HepG2 (cell line): ENCODE results near the gene MBD3. TPM values are rescaled to one million over a fixed set of nuclear protein-coding genes. Genes with fewer than 3 reads are reported as not detected.
A peak's percentile ranks its signal among the peaks of the same experiment; 100 is the strongest.

Experiments
- ATAC-seq: fragments of 200-7000 bp; cut with Tn5 transposase; 3 replicates; pipeline ENCODE4 v1.9.1; 2020; ENCODE audit warnings: mild to moderate bottlenecking, moderate library complexity
- BruUV-seq: library from RNA; stranded (reverse); fragments of 400-500 nt; replicated peaks from 2 replicates; lab custom pipeline; 2021; lab: Mats Ljungman, UMichigan
- CTCF ChIA-PET: fragments of 300-600 bp; formaldehyde crosslinking; extraction: SDS; loops from one replicate; lab custom pipeline; 2021; ENCODE audit warnings: low total read pairs, inconsistent platforms, low intra/inter-chr PET ratio; lab: Yijun Ruan, JAX
- POLR2A ChIA-PET: fragments of 350-600 bp; sonication (Branson Sonifier 250); formaldehyde crosslinking; loops from one replicate; lab custom pipeline; 2020; ENCODE audit warnings: antibody characterized with exemption, inconsistent platforms; lab: Yijun Ruan, JAX
- DNase-seq: peaks from one replicate; pipeline ENCODE4 v3.0.0-alpha.2; 2015; ENCODE audit warnings: low spot score
- FAIRE-seq: peaks from 3 replicates; lab custom pipeline; 2011; peaks lifted over from hg19 to GRCh38; lab: Jason Lieb, UNC
- H2AFZ ChIP-seq: one replicate; pipeline ENCODE4 v1.6.1; 2011; ENCODE audit warnings: low read length, inconsistent platforms
- H3K27ac ChIP-seq: fragments of 300-600 bp; 3 replicates; pipeline ENCODE4 v1.8.0; 2011; ENCODE audit warnings: mixed run types, mild to moderate bottlenecking, mixed read lengths, low read length, inconsistent platforms; ENCODE audit not compliant: insufficient read depth; ENCODE audit errors: extremely low read length
- H3K27me3 ChIP-seq, 2 experiments: fragments of 200-600 bp in 1 of 2; 2 replicates in 1 of 2; 3 replicates in 1 of 2; pipeline versions ENCODE4 v1.6.0 to v1.8.0; 2011; ENCODE audit warnings: low read length in 2 of 2, mild to moderate bottlenecking in 2 of 2, moderate library complexity in 2 of 2, inconsistent platforms in 1 of 2; ENCODE audit not compliant: insufficient read depth in 2 of 2, control insufficient read depth in 1 of 2
- H3K36me3 ChIP-seq, 2 experiments: fragments of 200-600 bp in 1 of 2; replicated peaks in 1 of 2; 2 replicates in 1 of 2; 3 replicates in 1 of 2; pipeline versions ENCODE4 v1.5.1 to v1.8.0; 2011; ENCODE audit warnings: low read length in 2 of 2, inconsistent platforms in 1 of 2; ENCODE audit not compliant: insufficient read depth in 2 of 2, control insufficient read depth in 1 of 2
- H3K4me1 ChIP-seq: 2 replicates; pipeline ENCODE4 v1.5.1; 2012; ENCODE audit warnings: low read length, inconsistent platforms; ENCODE audit not compliant: insufficient read depth
- H3K4me2 ChIP-seq: 2 replicates; pipeline ENCODE4 v1.6.0; 2011; ENCODE audit warnings: low read depth, low read length, inconsistent platforms
- H3K4me3 ChIP-seq, 3 experiments: fragments of 200-600 bp in 1 of 3; sonication (generic), shearing (Covaris generic) in 1 of 3; replicated peaks in 1 of 3; 2 replicates each; pipeline ENCODE4 v1.5.1; 2011 to 2016; ENCODE audit warnings: low read length in 3 of 3, inconsistent platforms in 2 of 3, low read depth in 2 of 3, mild to moderate bottlenecking in 2 of 3, control low read depth in 1 of 3, mixed read lengths in 1 of 3; ENCODE audit not compliant: insufficient read depth in 1 of 3
- H3K79me2 ChIP-seq: one replicate; pipeline ENCODE4 v1.6.1; 2011; ENCODE audit warnings: low read length, inconsistent platforms; ENCODE audit not compliant: insufficient read depth
- H3K9ac ChIP-seq: 2 replicates; pipeline ENCODE4 v1.6.0; 2011; ENCODE audit warnings: mild to moderate bottlenecking, low read depth, low read length, inconsistent platforms; ENCODE audit not compliant: insufficient read depth
- H3K9me3 ChIP-seq: 2 replicates; pipeline ENCODE4 v1.5.1; 2012; ENCODE audit warnings: mild to moderate bottlenecking, low read length
- H4K20me1 ChIP-seq: 2 replicates; pipeline ENCODE4 v1.6.0; 2011; ENCODE audit warnings: inconsistent platforms, mild to moderate bottlenecking, low read length, moderate library complexity; ENCODE audit not compliant: insufficient read depth
- AGO2 ChIP-seq: fragments of 200-400 bp; formaldehyde crosslinking; optimal IDR thresholded peaks from 2 replicates; pipeline ENCODE3; 2017; ENCODE audit warnings: mild to moderate bottlenecking, low read depth, low read length, moderate library complexity
- AKAP8 ChIP-seq: sonication (generic); formaldehyde crosslinking; IDR thresholded peaks from 2 replicates; pipeline ENCODE4 v1.5.1; 2020; ENCODE audit warnings: mild to moderate bottlenecking, missing genetic modification reagents
- GATAD1 ChIP-seq: IDR thresholded peaks from 2 replicates; pipeline ENCODE4 v1.6.1; 2016; ENCODE audit warnings: missing genetic modification reagents, missing compliant biosample characterization
- KDM6A ChIP-seq: IDR thresholded peaks from 2 replicates; pipeline ENCODE4 v1.6.1; 2016; ENCODE audit warnings: low read depth
- POLR2A ChIP-seq, 2 experiments: IDR thresholded peaks; 2 replicates each; pipeline ENCODE4 v1.6.1; 2011; ENCODE audit warnings: low read depth in 2 of 2, low read length in 2 of 2, mild to moderate bottlenecking in 1 of 2, moderate library complexity in 1 of 2; ENCODE audit not compliant: insufficient read depth in 1 of 2
- POLR2G ChIP-seq: fragments of 200-400 bp; formaldehyde crosslinking; IDR thresholded peaks from 2 replicates; pipeline ENCODE4 v1.6.1; 2018; ENCODE audit warnings: mild to moderate bottlenecking, low read depth, low read length, moderate library complexity
- PTBP1 ChIP-seq: fragments of 200-400 bp; formaldehyde crosslinking; IDR thresholded peaks from 2 replicates; pipeline ENCODE4 v1.6.1; 2018; ENCODE audit warnings: low read length, low read depth; ENCODE audit not compliant: poor library complexity, severe bottlenecking
- SP140L ChIP-seq: sonication (generic); formaldehyde crosslinking; IDR thresholded peaks from 2 replicates; pipeline ENCODE4 v1.4.0; 2020; ENCODE audit warnings: missing genetic modification reagents, borderline replicate concordance
- WGBS: methylation state at CpG from one replicate; pipeline ENCODE4 v1.1.6; 2017; ENCODE audit warnings: low lambda C conversion rate; 5-methylcytosine and 5-hydroxymethylcytosine counted together
- in situ Hi-C: cut with HindIII; loops from 2 replicates; pipeline ENCODE4 v1.10.0; 2017; ENCODE audit warnings: low pct_unique_long_range_greater_than_20kb; ENCODE audit not compliant: extremely low pct_ligation_motif_present
- intact Hi-C: fragments of 100-400 bp; cut with micrococcal nuclease; formaldehyde crosslinking; loops from one replicate; pipeline ENCODE4 v1.10.0; 2022; ENCODE audit not compliant: unreplicated experiment
- polyA plus RNA-seq, 8 experiments: library from polyadenylated mRNA; depleted of rRNA in 3 of 8; stranded (reverse) in 7 of 8; unstranded in 1 of 8; fragments of >200 nt; fragmentation: Illumina TruSeq in 4 of 8; extraction: Trizol in 4 of 8; gene quantifications; 2 replicates each; pipeline versions ENCODE4 v1.2.1 to v1.2.3, GENCODE V29; 2011 to 2016; ENCODE audit warnings: low read depth in 4 of 8, missing spikeins in 1 of 8, mixed read lengths in 1 of 8; ENCODE audit not compliant: insufficient read depth in 1 of 8
- total RNA-seq, 5 experiments: library from RNA; depleted of rRNA; stranded (reverse); fragments of >200 nt; fragmentation: Illumina TruSeq; extraction: Trizol; gene quantifications; 2 replicates each; pipeline ENCODE4 v1.2.3, GENCODE V29; 2016; ENCODE audit warnings: low read depth in 1 of 5
- TF ChIP-seq, protein P1 (sequence below): fragments of 450-650 bp; IDR thresholded peaks from 2 replicates; pipeline ENCODE4 v1.6.1; 2017

MBD3 gene
- total and polyA plus RNA-seq, 2 of the 13 experiments (the other 11 are each of a cell fraction or from before 2014, with no cell fraction given): 21.2 to 76.9 TPM

DNA sequence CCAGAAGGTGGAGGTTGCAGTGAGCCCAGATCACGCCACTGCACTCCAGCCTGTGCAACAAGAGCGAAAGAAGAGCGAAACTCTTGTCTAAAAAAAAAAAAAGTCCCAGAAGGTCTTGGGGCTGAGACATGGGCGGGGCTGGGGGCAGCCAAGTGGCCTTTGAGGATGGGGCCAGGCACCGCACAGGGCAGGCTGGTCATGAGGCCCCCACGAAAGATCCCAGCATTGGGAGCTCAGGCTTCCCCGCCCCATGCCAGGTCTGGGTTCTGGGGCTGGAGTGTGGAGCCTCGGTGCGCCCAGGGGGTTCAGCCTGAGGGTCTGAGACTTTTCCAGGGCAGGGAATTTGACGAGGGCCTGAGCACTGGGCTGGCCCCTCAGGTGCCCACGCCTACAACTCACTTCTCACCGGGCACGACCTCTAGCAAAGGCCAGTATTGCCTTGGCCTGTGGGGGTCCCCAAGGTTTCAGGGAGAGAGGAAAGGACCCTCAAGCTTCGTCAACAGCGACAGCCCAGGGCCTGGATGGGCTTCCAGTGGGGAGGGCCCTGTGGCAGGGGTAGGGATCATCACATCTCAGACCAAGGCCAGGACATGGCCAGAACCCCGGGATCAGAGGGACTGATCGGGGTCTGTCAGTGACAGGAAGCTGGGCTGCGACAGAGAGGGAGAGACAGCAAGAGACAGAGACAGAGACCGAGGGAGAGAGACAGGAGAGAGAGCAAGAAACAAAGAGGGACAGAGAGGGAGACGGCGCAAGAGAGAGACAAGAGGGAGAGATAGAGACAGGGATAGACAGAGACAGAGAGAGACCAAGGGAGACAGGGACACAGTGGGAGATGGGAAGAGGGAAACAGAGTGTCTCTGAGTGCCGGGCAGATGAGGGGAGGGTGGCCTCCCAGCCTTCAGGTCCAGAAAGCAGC, 17.1 kb downstream of the MBD3 start:
- intact Hi-C loops: no loop called here
- Histone ChIP-seq H3K9ac (no peak overlapping the region), H3K4me3 (no peak overlapping the region), H3K4me1 (peaks cover 17% of the 10 kb centered on the region), H3K79me2 (no peaks in the 10 kb centered on the region), H2AFZ (no peak overlapping the region), H3K36me3 (peaks cover 1 to 19% of the 10 kb centered on the region in 2 experiments; a peak in 4 of 5 replicates), H3K9me3 (no peaks in the 10 kb centered on the region), H4K20me1 (0 out of 2 replicates have a peak, but pooled peaks cover 2% of the 10 kb centered on the region), H3K4me2 (no peak overlapping the region), H3K27me3 (no peaks in the 10 kb centered on the region), H3K27ac (no peak overlapping the region)
- no peak for FAIRE-seq
- 94% methylated on average over 22 of the region's 22 CpGs for WGBS
- POLR2A ChIA-PET: interaction anchor here (0.6 to 0.8 kb wide), 2 partner anchors 10 to 15 kb away, joined by 3 read pairs; no protein-coding TSS in a partner anchor
- CTCF ChIA-PET: no interaction called here
- in situ Hi-C loops: no loop called here
- no peak for DNase-seq
- ATAC-seq: peak; percentile 6; the same call in 1 of the 3 replicates
- TF ChIP-seq GATAD1 (CRISPR knock-in tag): no peak
- peak; percentile 86 for TF ChIP-seq PTBP1
- peak; percentile 18 for TF ChIP-seq AGO2
- TF ChIP-seq, protein P1, sequence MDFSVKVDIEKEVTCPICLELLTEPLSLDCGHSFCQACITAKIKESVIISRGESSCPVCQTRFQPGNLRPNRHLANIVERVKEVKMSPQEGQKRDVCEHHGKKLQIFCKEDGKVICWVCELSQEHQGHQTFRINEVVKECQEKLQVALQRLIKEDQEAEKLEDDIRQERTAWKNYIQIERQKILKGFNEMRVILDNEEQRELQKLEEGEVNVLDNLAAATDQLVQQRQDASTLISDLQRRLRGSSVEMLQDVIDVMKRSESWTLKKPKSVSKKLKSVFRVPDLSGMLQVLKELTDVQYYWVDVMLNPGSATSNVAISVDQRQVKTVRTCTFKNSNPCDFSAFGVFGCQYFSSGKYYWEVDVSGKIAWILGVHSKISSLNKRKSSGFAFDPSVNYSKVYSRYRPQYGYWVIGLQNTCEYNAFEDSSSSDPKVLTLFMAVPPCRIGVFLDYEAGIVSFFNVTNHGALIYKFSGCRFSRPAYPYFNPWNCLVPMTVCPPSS: no peak
- peak in 1 of 2 experiments; percentile 2; a peak in 1 of 4 replicates for TF ChIP-seq POLR2A (IDR thresholded peaks at IDR 0.05; ENCODE audit: insufficient read depth in 1 of 2, low read depth in 2 of 2, low read length in 2 of 2)
- TF ChIP-seq KDM6A (CRISPR knock-in tag): no peak
- no peak for TF ChIP-seq SP140L (CRISPR knock-in tag)
- peak; percentile 50; the same call in 1 of the 2 replicates for TF ChIP-seq POLR2G
- TF ChIP-seq AKAP8 (CRISPR knock-in tag): peak; percentile 17; the same call in 1 of the 2 replicates
- BruUV-seq: no TSS peak
